Fibroblast of skin of left biceps (primary cell): ENCODE measurements around the gene HCN4.

Experiments used
- DNase-seq, 2 experiments: peaks; one replicate each; pipeline ENCODE4 v3.0.0-alpha.2; 2013; ENCODE audit warnings: low read depth in 2 of 2

The HCN4 gene

DNA sequence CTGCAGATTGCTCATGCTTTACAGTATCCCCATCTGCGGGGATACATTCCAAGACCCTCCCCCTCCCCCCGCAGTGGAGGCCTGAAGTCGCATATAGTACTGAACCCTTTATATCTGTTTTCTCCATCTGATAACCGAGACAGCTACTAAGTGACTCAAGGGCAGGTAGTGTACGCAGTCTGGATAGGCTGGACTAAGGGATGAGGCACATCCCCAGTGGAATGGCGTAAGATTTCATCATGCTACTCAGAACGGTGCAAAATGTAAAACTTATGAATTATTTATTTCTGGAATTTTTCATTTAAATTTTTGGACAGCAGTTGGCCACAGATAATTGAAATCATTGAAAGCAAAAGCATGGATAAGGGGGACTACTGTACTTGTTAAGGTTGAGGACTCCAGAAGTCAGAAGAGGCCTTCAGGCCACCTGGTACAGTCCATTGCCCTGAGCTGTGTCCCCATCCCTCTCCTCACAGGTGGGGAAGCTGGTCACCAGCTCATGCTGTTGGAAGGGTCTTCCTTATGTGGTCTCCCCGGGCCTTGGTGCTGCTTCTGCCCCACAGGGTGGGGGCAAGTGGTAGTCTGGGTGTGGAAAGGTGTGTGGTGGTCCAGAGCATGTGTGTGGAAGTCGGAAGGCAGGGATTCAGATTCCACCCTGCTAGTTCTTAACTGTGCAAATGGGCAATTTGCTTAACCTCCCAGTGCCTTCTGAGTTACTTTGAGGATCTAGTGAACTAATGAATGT, 72.0 kb downstream of the HCN4 start:
- DNase-seq, result no peak

DNA sequence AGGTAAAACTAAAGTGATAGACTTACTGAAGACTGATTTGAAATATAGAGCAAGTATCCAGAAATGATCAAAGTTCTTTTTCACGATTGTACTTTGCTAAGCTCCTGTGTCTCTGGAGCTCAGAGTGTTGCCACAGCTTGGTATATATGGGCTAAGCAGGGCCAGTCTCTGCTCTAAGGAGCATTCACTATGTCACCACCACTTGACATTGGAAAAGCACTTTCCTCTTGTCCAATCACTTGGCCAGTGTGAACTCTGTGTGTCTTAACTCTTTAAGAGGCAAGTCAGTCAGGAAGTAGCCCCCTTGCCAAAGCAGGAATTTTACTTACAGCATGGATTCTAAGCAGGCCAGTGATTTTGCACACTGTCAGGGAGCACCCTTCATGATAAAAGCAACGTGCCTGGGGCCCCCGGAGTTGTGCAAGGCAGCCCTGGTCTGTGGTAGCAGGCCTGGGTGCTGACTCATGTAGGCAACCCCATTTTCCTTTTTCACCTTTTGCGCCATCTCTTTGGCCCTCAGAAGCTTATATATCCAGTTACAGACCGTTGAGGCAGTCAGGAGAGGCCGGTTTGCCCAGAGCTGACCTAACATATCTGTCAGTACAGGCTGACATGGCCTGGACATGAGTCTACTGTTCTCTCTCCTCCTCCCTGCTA, 73.0 kb downstream of the HCN4 start:
- no peak for DNase-seq

DNA sequence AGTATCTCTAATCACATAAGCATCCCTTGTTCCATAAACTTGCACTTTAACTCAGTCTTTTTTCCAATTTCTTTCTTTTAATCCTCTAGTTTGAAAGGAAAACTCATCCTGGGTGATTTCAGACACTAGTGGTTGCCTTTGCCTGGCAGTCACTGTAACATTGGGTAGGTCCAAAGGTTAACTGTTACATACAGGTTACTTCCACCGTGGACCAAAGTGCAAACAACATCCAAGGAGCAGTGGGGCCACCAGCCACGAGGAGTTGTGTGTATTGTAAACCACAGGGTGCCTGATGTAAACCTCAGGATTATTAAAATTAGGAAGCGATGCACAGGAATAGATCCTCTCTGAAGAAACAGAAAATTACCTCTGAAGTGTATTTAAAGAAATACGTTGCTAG, 75.0 kb downstream of the HCN4 start:
- DNase-seq, result no peak

DNA sequence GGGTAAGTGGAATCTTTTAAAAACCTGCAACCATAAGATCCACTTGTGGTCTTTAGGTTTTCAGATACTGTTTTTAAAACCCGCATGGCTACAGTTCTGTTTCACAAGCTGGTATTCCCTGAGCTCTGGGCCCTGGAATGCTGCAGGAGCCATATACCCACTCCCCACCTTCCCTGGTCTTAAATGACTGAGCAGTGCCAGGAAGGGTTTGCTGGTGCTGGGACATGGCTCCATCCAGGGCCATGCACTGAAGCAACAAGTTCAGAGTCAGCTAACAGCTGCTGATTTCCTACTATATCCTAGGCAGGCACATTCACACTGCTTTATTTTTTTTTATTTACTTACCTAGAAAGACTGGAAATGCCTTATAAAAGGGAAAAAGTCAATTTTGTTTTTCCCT, 77.3 kb downstream of the HCN4 start:
- DNase-seq, result no peak

DNA sequence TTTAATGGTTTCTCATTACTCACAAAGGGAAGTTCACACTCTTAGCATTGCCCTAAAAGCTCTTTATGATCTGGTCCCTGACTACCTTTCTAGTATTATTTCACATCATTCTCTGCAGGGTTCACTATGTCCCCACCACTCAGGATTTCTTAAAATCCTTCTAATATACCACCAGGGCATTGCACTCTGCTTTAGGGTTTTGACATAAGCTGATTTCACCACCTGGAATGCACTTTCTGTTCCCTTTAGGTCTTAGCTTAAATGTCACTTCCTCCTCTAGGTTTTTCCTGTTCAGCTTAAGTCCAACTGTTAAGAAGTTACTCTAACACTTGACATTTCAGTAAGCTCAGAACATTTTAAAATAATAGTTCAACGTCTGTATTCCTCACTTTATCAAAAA, 81.7 kb downstream of the HCN4 start:
- no peak for DNase-seq

DNA sequence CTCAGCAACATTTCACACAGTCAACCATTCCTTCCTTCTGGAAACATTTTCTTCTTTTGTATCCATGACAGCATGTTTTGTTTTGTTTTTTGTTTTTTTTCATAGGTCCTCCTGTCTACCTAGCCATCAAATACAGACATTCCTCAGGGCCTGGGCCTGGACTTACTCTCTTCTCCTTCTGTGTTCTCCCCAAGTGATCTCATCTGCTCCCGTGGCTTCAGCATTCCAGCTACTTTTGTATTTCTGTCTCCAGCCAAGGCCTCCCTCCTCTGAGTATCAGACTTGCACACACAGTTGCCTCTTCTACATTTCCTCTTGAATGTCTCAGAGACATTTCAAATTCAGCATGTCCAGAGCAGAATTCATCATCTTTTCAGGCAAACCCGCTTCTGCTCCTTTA, 82.4 kb downstream of the HCN4 start:
- DNase-seq, result no peak

DNA sequence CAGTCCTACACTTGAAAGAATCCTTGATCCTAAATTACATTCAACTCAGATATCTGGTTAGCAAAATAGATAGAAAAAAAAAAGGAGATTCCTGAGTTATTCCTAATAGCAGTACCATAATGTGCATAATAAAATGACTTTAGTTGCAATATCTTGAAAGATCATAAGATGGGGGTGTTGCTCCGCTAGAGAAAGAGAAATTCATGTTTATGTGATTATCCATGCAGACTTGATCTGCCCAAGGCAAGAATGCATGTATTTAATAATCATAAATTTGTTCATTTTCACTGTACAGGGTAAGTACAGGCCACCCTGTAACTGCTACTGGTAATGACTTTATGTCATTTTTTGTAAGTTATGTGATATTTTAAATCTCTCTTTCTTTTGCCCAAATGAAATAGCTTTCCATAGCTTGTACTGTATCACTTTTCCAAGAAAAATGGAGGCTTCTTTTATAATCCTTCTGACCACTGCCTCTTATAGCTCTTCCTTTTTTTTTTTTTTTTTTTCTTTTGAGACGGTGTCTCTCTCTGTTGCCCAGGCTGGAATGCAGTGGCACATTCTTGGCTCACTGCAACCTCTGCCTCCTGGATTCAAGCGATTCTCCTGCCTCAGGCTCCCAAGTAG, 84.6 kb downstream of the HCN4 start:
- no peak for DNase-seq

DNA sequence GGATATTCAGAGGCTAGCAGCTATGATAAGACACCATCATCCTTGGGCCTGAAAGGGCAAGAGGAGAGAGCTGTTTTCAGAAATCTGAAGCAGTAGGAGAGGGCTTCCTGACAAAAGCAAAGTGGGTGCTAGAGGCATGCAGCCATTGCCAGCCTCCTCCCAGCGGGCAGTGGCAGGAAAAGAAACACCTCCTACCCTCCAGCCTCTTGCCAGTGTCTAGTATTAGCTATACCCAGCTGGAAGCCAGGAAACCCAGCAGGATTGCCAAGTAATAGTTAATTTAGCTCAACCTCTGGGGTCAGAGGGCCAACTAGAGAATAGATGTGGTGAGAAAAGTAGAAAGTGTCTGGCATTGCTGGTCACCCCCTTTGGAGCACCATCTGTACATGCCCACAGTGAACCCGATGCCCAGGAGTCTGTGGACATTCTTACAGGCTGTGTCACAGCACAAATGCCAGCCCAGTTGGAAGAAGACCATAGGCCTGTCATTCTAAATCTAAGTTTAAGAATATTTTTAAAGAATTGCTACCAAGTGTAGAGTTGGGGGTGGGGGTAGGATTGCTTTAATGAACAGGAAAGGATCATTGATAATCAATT, 85.3 kb downstream of the HCN4 start:
- DNase-seq, result no peak

DNA sequence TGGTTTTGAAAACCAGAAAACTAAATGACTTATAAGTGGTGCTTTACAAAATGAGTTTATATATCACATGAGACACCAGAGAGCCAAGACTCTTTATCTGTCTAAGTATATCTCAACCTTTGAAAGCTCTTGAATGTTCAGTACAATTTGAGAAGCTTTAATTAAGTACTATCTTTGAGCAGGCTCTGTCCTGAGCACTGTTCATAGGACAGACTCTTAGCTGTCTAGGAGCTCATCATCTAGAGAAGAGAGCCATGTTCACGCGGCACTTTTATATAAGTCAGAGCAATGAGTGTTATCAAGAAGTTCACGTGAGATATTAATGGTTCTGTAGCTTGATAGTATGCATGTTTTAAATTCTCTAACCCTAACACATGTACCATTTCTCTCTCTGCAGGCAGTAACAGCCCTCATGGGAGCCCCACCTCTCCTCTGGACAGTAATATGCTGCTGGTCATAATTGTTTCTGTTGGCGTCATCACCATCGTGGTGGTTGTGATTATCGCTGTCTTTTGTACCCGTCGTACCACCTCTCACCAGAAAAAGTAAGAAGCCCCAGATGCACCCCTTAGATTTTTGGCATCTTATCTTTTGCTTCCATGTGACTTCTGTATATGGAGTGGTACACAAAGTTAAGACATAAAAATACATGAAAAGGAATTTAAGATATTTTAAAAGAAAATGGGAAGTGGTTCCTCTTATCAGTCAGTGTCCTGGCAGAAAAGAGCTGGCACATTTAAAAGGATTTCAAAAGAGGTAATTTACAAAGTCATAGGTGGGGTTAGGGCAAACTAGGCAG, 86.0 kb downstream of the HCN4 start:
- no peak for DNase-seq

DNA sequence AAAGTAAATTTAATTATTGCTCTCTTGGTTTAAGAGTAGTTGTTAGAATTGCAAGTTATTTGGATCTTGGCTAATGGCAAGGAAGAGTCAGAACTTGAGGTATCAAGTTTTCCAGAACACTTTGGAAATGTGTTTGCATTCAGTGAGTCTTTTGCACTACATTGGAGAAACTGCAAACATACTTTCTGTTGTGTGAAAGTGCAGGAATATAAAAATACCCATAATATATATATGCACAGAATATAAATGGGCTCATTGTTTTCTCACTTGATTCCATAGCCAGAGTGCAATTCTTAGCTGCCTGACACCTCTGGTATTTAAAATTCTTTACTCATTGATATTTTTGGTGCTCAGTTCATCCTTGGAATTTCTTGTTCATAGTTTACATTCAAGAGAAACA, 92.9 kb downstream of the HCN4 start:
- DNase-seq, result no peak

DNA sequence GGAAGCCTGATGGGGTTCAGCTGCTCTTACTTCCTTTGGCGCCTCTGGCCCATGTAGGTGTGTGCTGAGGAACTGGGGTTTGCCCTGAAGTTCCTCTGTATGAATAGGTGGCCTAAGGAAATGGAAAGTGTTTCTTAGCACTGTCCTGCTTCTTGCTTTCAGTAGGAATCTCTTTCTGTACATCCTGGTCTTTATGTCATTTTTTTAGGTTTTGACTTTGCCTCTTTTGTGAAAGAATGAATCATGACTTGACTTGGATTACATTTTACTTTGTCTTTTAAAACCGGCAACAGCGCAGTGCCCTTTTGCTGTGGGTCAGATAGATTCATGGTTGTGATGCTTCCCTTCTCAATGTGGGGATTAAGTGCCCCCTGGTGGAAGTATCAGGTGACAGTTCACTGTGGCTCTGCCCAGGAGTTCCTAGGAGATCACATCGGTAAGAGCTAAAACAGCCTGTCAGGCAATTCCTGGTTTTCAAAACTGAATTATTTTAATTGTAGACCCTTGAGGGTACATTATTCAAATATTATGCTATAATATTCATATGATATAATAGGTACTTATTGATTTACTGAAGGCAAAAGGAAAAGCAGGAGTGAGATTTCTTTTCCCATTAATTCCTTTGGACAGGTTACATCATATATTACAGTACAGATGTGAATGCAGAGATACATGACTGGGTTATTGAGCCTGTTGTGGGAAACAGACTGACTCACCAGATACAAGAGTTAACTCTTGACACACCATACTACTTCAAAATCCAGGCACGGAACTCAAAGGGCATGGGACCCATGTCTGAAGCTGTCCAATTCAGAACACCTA, 95.4 kb downstream of the HCN4 start:
- peak; percentile 13 to 18 for DNase-seq

DNA sequence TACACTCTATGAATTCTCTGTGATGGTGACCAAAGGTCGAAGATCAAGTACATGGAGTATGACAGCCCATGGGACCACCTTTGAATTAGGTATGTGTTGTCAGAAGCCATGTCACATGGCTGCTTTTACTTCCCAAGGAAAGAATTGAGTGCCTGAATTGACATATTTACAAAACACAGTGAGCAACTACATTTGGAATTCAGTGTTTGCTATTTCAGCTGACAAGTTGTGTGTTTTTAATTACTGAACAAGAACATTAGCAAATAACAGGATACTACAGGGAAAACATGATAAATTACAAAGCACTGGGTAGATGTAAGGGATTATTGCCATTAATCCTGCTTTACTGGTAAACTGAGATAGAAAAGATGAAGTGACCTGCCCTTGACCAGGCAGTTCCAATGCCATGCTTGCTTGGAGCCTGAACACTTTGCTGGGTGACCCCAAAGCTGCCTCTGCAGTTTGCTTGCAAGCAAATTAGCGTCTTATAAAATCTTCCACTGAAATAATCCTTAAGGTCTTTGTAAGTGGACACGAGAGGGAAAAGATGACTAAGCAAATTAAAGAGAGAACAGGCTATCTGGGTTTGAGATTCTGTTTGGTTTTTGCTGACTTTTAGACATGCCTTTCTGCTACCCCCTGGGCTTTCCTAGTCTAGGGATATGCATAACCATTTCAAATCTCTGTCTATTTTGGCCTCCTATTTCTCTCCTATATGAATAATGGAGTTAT, 98.2 kb downstream of the HCN4 start:
- no peak for DNase-seq
